Stimulated activated CD8-positive, alpha-beta memory T cell treated with anti-CD3 and anti-CD28 coated beads, Interleukin-15, amount 100 ng/mL, for 4 hours (primary cell): ENCODE data around the gene LRCH4.

Experiments
- DNase-seq, 2 donors: peaks; one replicate each; pipeline ENCODE4 v3.0.0-alpha.2; 2020; ENCODE audit warnings: low read depth in 2 of 2

Gene LRCH4

DNA sequence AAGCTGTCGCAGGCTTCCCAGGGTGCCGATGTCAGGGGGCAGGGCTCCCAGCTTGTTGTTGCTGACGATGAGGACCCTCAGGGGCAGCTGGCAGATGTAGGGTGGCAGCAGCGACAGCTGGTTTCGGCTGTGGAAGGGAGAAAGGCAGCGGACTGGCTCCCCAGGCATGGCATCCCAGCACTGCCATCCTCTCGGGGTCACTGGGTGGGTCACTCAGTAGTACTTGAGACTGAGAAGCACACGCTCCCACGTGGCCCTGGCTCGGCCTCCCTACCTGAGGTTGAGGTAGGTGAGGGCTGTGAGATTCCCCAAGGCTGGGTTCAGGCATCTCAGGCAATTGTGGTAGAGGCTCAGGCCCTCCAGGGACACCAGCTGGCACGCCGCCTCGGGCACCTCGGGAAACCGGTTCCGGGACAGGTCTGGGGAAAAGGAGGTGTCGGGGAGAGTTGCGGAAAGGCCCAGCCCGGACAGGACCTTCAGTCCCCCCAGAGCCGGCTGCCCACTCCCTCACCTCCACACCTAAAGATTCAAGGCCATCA lies 3.8 kb downstream of the LRCH4 start:
- DNase-seq: no peak

DNA sequence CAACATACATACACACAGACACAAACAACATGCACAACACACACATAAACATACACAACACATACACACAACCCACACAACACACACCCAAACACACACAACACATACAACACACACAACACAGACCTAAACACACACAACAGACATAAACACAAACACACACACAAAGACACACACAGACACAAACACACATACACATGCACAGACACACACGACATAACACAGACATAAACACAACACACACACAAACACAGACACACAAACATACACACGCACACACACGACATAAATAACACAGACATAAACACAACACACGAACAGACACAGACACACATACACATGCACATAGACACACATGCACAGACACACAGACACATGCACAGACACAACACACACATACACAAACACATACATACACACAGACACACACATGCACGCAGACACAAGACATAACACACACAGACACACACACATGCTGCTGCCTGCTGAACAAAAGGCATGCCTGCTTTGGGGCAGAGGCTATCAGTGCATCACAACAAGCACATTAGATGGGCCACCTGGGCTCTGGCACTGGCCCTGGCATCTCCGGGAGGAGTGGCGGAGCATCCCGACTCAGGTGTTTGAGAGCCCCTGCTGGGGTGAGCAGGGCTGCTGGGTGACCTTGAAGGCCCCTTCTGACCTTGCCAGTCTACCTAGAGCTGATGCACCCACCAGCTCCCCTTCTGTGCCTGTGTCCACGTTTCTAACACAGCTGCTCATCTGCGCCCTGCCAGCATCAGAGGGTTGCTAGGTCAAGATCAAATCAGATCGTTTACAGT lies 5.3 kb downstream of the LRCH4 start:
- no peak for DNase-seq

- no peak for DNase-seq
Measured at GRCh38 chr7:100578246-100579183, 7.4 kb downstream of the LRCH4 start.

GRCh38 chr7:100577507-100577906 lies 8.4 kb downstream of the LRCH4 start:
- DNase-seq: no peak

DNA sequence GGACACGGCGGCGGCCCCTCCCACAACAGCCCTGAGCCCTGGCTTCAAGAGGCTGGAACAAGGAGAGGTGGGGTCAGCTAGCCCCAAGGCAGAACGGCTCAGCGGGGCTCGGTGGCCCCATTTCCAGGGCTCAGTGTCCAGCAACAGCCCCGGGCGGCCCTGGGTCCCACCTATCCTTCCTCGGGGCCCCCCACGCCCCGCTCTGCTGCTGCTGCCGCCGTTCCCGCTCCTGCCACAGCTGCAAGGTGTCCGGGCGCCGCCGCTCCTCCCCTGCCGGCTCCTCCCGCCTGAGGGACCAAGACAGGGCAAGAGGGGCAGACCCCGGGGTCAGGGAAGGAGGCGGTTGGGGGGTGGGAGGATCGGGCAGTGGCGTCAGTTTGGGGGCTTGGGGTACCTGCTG lies 8.8 kb downstream of the LRCH4 start:
- no peak for DNase-seq

GRCh38 chr7:100576384-100576993 lies 9.4 kb downstream of the LRCH4 start:
- no peak for DNase-seq

GRCh38 chr7:100575746-100576383 lies 10.1 kb downstream of the LRCH4 start:
- no peak for DNase-seq

DNA sequence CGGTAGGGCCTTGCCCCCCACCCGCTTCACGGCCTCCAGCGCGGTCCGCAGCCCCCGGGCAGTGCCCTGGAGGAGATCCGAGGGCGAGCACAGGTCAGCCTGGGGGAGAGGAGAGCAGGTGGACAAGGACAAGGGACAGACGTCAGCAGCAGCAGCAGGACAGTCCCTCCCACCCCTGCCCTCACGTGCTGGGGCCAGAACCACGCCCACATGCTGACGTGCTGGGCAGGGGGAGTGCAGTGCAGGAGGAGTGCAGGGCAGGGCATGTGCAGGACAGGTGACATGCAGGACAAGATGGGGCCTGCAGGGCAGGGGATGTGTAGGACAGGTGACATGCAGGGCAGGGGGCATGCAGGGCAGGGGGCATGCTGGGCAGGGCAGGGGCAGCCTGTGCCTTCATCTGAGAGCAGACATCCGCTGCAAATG lies 10.7 kb downstream of the LRCH4 start:
- no peak for DNase-seq

- no peak for DNase-seq
Measured at GRCh38 chr7:100574362-100575205, 11.3 kb downstream of the LRCH4 start.

- DNase-seq: no peak
Measured at GRCh38 chr7:100573691-100574361, 12.1 kb downstream of the LRCH4 start, which contains the start of gene SAP25. SAP25 (minus strand) TSS chr7:100573900; CDS start chr7:100573742, 158 bp downstream.

DNA sequence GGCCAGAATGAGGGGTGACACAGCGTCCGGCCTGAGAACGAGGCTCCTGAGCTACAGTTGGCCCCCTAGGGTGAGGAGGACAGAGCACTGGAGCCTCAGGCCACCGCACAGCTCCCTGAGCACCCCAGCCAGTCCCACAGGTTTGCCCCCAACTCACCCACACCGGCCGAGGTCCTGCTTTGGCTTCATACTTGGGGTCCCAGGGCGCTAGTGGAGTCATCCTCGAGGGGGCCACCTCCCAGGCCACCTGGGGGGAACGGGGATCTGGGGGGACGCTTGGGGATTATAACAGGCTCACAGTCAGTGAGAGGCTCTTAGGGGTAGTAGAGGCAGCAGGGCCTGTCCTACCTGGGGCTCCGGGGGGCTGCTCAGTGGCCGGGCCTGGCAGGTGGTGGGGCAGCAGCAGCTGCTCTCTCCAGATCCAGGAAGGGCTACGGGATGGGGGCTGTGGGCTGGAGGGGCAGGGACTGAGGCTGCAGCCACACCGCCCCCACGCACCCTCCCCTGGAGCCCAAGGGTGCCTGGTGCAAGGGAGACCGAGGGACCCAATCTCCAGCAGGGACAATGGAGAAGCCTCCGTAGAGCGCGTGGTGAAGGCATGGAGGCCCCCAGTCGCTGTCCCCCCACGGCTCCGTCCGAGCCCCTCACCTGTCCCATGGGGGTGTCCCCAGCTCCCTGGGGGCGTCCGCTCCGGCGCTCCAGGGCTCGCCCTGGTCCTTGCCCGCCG lies 12.8 kb downstream of the LRCH4 start:
- DNase-seq: no peak

- DNase-seq: no peak
Measured at GRCh38 chr7:100572281-100572948, 13.5 kb downstream of the LRCH4 start.

- no peak for DNase-seq
Measured at GRCh38 chr7:100571829-100572116, 14.2 kb downstream of the LRCH4 start.

- DNase-seq: no peak
Measured at GRCh38 chr7:100570954-100571828, 14.7 kb downstream of the LRCH4 start.

DNA sequence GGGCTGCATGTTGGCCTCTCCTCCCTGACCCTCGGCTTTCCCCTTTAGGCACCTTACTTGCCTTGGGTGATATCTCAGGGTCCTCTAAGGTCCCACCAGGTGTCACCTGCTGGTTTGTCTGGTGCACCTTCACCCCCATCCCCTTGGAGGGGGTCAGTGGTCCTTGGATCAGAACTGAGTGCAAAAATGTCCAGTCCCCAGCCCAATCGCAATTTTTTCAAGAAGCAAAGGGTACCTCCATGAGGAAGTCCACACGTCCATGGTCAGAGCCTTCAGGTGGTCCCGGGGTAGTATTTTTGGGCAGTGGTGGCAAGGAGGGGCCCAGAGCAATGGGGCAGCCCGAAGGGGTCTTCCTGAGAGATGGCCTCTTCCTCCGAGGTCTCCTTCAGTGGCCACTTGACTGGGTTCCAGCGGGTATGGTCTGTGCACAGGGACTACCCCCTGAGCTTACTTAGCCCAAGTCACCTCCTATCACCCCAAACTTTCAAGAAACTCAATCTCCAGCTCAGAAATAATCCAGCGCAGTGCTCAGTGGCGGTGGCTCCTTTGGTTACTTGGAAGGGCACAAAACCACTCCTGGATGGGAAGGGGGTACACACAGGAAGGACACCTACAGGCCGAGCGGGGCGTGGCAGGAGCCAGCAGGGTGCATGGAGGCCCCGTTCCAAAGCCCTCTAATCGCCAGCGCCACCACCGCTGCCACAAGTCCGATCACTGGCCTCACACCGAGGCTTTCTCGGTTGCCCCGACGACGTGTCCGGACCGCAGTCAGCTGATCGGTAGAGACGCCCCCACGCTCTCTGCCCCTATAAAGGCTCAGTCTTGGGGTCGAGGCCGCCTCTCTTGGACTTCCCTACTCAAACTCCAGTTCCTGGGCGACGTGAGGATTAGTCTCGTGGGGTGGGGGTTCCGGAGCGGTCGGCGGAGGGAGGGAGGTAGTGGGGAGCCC lies 16.8 kb downstream of the LRCH4 start:
- no peak for DNase-seq

DNA sequence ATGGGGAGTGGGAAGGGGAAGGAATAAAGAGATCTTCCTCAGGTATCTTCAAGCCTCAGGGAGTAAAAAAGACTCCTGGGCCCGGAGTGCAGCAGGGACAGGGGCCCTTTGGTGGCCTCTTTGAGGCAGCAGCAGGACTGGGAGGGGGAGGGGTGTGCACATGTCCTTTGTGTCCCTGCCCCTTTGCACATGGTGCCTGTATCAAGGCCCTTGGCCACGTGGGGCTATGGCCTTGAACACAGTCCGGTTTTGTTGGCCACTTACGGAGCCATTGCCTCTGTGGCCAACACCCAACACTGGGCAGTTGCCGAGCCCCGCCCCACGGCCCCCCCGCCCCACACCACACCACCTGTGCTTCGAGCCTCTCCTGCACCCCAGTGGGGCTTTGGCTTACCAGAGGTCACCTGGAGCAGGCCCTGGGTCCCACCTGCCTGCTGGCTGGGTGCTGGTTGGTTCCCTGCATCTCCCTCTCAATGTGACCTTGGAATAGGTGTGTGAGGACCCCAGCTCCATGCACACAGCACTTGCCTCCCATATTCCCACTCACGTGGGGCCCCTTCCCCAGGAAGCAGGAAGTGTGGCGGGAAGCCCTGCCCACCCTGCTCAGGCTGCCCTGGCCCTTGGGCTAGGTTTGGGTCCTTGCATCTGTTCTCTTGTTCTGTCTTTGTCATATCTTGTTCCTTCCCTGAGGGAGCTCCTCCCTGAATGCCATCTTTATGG lies 17.6 kb downstream of the LRCH4 start:
- DNase-seq: no peak
